Testis (tissue), 3 donors: ENCODE data around the gene MRPL40. TPM values are rescaled to one million over a fixed set of nuclear protein-coding genes. Genes with fewer than 3 reads are reported as not detected.

Source experiments
- DNase-seq: peaks from one replicate; pipeline ENCODE4 v3.0.0-alpha.2; 2019
- H3K27ac ChIP-seq, 2 donors: fragments of 200-600 bp; sonication (generic); one replicate each; pipeline ENCODE4 v1.5.1; 2019
- H3K27me3 ChIP-seq: fragments of 200-600 bp; sonication (generic); one replicate; pipeline ENCODE4 v1.5.1; 2019
- H3K36me3 ChIP-seq: fragments of 200-600 bp; sonication (generic); one replicate; pipeline ENCODE4 v1.5.1; 2017; ENCODE audit warnings: low read depth; ENCODE audit errors: missing control alignments
- H3K4me1 ChIP-seq: fragments of 200-600 bp; sonication (generic); one replicate; pipeline ENCODE4 v1.5.1; 2019
- H3K4me3 ChIP-seq, 2 donors: fragments of 200-600 bp; sonication (generic); one replicate each; pipeline ENCODE4 v1.5.1; 2017 to 2019
- H3K9me3 ChIP-seq: fragments of 200-600 bp; sonication (generic); one replicate; pipeline ENCODE4 v1.5.1; 2017
- CTCF ChIP-seq, 3 experiments: fragments of 450-650 bp in 2 of 3; fragments of 200-600 bp in 1 of 3; sonication (generic) in 1 of 3; IDR thresholded peaks; one replicate each; pipeline ENCODE4 v1.5.1; 2016 to 2019; ENCODE audit warnings: antibody characterized with exemption in 3 of 3, mild to moderate bottlenecking in 2 of 3, moderate library complexity in 1 of 3
- POLR2A ChIP-seq: fragments of 450-650 bp; IDR thresholded peaks from one replicate; pipeline ENCODE4 v1.6.1; 2017; ENCODE audit warnings: antibody characterized with exemption, mild to moderate bottlenecking, moderate library complexity
- WGBS, 2 donors: methylation state at CpG; one replicate each; pipeline ENCODE4 v1.1.5; 2018; 5-methylcytosine and 5-hydroxymethylcytosine counted together
- intact Hi-C: fragments of 100-400 bp; cut with DNase I; formaldehyde crosslinking; loops from one replicate; pipeline ENCODE4 v1.15.1; 2023; ENCODE audit warnings: low total_unique reads
- polyA plus RNA-seq: library from polyadenylated mRNA; stranded (reverse); fragments of 350-450 nt; fragmentation: Illumina TruSeq; extraction: RNeasy Lipid Tissue Mini Kit (QIAGEN cat#74804); gene quantifications from one replicate; pipeline ENCODE4 v1.2.3, GENCODE V29; 2014; ENCODE audit warnings: low read depth, low replicate concordance; ENCODE audit not compliant: insufficient read depth
- total RNA-seq, 2 donors: library from RNA; depleted of rRNA; stranded (reverse); fragments of >200 nt; gene quantifications; one replicate each; pipeline ENCODE4 v1.2.3, GENCODE V29; 2016

Gene MRPL40
- total and polyA plus RNA-seq, 3 donors from 2014 or later: 28.9 to 53.8 (median 29.2) TPM

DNA sequence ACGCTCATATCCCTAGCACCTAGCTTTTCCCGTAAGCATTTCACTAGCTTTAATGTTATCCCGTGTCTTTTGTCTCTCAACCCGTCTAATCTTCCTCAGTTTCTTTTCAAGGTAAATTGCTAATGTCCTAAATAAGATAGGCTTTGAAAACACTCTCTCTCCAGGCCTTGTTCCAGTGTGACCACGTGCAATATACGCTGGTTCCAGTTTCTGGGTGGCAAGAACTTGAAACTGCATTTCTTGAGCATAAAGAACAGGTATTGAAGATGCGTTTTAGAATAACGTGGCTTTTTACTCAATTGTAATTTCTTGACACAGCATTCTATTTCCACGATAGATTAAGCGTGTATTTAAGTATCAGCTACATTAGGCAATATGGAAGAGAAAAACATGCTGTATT, 48.4 kb downstream of the MRPL40 start:
- Histone ChIP-seq H3K27me3 (no peaks in the 10 kb centered on the region), H3K27ac (no peak overlapping the region), H3K36me3 (no peaks in the 10 kb centered on the region), H3K4me1 (peaks cover 22% of the 10 kb centered on the region), H3K9me3 (no peaks in the 10 kb centered on the region), H3K4me3 (no peak overlapping the region)
- intact Hi-C loops: no loop called here
- DNase-seq: no peak
- TF ChIP-seq POLR2A (no peak), CTCF (IDR thresholded peaks at IDR 0.05) (no peak)
- 50 to 59% methylated on average over 10 of the region's 10 CpGs for WGBS, 2 donors

GRCh38 chr22:19482297-19482696, 50.0 kb downstream of the MRPL40 start:
- no peaks in the 10 kb centered on the region for H3K9me3 ChIP-seq
- WGBS, 2 donors: 94 to 95% methylated on average over 9 of the region's 9 CpGs
- no peak for TF ChIP-seq POLR2A
- no peak for TF ChIP-seq CTCF (IDR thresholded peaks at IDR 0.05)
- no peaks in the 10 kb centered on the region for H3K36me3 ChIP-seq
- peaks cover 14% of the 10 kb centered on the region for H3K4me1 ChIP-seq
- H3K27me3 ChIP-seq: no peaks in the 10 kb centered on the region
- H3K27ac ChIP-seq: no peak overlapping the region
- H3K4me3 ChIP-seq: no peak overlapping the region
- no peak for DNase-seq
- intact Hi-C loops: no loop called here

GRCh38 chr22:19483481-19484244, 51.3 kb downstream of the MRPL40 start:
- Histone ChIP-seq H3K4me1 (peaks cover 5% of the 10 kb centered on the region), H3K4me3 (no peak overlapping the region), H3K27me3 (no peaks in the 10 kb centered on the region), H3K9me3 (no peaks in the 10 kb centered on the region), H3K36me3 (no peaks in the 10 kb centered on the region), H3K27ac (no peak overlapping the region)
- TF ChIP-seq POLR2A (no peak), CTCF (IDR thresholded peaks at IDR 0.05) (no peak)
- intact Hi-C loops: no loop called here
- WGBS, 2 donors: 82 to 88% methylated on average over 8 of the region's 8 CpGs
- no peak for DNase-seq

Other genes starting within 250 kb of the MRPL40 start
- 10 to 100 TPM; 46.6 to 54.4 TPM for gene CLTCL1, start 140.8 kb upstream of the MRPL40 start, total RNA-seq
- gene CLTCL1, start 140.8 kb upstream of the MRPL40 start, polyA plus RNA-seq: 107 TPM
- gene HIRA, start 812 bp upstream of the MRPL40 start, total RNA-seq: 10 to 100 TPM; 21.8 to 25.7 TPM
- 17.7 TPM for gene HIRA, start 812 bp upstream of the MRPL40 start, polyA plus RNA-seq
- 10 to 100 TPM; 60.9 to 64.1 TPM for gene C22orf39, start 15.2 kb downstream of the MRPL40 start, total RNA-seq
- gene C22orf39, start 15.2 kb downstream of the MRPL40 start, polyA plus RNA-seq: 38.7 TPM
- gene UFD1, start 46.6 kb downstream of the MRPL40 start, total RNA-seq: 10 to 100 TPM; 46.1 to 54.5 TPM
- gene UFD1, start 46.6 kb downstream of the MRPL40 start, polyA plus RNA-seq: 86.6 TPM
- gene CDC45, start 47.4 kb downstream of the MRPL40 start, total RNA-seq: 10 to 100 TPM; 38.8 to 43.7 TPM
- 47.2 TPM for gene CDC45, start 47.4 kb downstream of the MRPL40 start, polyA plus RNA-seq
- 10 to 100 TPM; 29.2 to 42.0 TPM for gene CLDN5, start 91.9 kb downstream of the MRPL40 start, total RNA-seq
- gene CLDN5, start 91.9 kb downstream of the MRPL40 start, polyA plus RNA-seq: 10.4 TPM